Measurements from ENCODE around the gene ITPKB.

DNA sequence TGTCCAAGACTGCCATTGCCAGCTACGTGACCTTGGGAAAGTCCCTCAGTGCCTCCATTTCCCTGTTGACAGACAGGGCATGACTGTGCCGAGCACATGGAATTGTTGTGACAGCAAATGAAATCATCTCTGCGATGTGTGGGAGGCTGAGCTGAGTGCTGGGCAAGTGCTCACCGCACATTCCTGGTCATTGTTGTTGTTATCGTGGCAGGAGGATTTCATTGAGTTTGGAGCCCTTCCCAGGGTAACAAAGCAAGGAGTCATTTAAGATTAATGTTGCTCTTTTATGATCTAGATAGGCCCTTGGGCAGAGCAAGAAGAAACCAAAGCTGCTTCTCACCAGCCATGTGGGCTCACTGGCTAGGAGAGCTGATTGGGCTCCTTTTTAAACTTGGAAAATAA is 39.6 kb upstream of the ITPKB start:
- no peak for TF ChIP-seq EZH2 (IDR thresholded peaks at IDR 0.05)
- TF ChIP-seq, protein P1, sequence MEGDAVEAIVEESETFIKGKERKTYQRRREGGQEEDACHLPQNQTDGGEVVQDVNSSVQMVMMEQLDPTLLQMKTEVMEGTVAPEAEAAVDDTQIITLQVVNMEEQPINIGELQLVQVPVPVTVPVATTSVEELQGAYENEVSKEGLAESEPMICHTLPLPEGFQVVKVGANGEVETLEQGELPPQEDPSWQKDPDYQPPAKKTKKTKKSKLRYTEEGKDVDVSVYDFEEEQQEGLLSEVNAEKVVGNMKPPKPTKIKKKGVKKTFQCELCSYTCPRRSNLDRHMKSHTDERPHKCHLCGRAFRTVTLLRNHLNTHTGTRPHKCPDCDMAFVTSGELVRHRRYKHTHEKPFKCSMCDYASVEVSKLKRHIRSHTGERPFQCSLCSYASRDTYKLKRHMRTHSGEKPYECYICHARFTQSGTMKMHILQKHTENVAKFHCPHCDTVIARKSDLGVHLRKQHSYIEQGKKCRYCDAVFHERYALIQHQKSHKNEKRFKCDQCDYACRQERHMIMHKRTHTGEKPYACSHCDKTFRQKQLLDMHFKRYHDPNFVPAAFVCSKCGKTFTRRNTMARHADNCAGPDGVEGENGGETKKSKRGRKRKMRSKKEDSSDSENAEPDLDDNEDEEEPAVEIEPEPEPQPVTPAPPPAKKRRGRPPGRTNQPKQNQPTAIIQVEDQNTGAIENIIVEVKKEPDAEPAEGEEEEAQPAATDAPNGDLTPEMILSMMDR (IDR thresholded peaks at IDR 0.05), result no peak
